DOHH2 (cell line): Measurements from ENCODE around the gene FNBP1L.

Source experiments
- EZH2phosphoT487 ChIP-seq: fragments of 200-600 bp; sonication (generic); IDR thresholded peaks from 2 replicates; pipeline ENCODE4 v1.6.1; 2017; ENCODE audit warnings: borderline replicate concordance, mild to moderate bottlenecking, antibody characterized with exemption, low read length, moderate library complexity, mixed read lengths
- TF ChIP-seq, protein P1 (sequence below): fragments of 200-600 bp; sonication (generic); IDR thresholded peaks from one replicate; pipeline ENCODE4 v1.5.1; 2014; ENCODE audit warnings: antibody characterized with exemption, mild to moderate bottlenecking, low read depth, low read length; ENCODE audit not compliant: poor library complexity, severe bottlenecking

DNA sequence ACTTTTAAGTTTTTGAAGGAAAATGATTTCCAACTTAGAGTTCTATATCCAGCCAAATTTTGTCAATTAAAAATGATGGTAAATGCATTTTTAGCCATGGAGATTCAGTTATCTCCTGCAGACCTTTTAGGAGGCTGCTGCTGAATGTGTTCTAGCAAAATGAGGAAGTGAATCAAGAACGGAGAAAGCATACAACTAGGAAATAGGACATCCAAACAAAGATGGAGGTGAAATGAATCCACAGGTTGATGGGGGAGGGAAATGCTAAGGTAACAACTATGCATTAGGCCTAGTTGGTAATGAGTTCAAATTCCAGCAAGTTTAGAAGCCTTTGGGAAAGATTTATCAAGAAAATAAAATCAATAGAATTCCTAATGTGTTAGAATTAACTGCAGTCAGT is 80.5 kb downstream of the FNBP1L start:
- TF ChIP-seq, protein P1, sequence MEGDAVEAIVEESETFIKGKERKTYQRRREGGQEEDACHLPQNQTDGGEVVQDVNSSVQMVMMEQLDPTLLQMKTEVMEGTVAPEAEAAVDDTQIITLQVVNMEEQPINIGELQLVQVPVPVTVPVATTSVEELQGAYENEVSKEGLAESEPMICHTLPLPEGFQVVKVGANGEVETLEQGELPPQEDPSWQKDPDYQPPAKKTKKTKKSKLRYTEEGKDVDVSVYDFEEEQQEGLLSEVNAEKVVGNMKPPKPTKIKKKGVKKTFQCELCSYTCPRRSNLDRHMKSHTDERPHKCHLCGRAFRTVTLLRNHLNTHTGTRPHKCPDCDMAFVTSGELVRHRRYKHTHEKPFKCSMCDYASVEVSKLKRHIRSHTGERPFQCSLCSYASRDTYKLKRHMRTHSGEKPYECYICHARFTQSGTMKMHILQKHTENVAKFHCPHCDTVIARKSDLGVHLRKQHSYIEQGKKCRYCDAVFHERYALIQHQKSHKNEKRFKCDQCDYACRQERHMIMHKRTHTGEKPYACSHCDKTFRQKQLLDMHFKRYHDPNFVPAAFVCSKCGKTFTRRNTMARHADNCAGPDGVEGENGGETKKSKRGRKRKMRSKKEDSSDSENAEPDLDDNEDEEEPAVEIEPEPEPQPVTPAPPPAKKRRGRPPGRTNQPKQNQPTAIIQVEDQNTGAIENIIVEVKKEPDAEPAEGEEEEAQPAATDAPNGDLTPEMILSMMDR, result no peak
- no peak for TF ChIP-seq EZH2phosphoT487
